ENCODE data around the gene LRRC75A. TPM values are rescaled to one million over a fixed set of nuclear protein-coding genes. Genes with fewer than 3 reads are reported as not detected.
A peak's percentile ranks its signal among the peaks of the same experiment; 100 is the strongest.

Gene LRRC75A
- total RNA-seq, 1 experiment from 2014 or later, result 1.2 TPM

DNA sequence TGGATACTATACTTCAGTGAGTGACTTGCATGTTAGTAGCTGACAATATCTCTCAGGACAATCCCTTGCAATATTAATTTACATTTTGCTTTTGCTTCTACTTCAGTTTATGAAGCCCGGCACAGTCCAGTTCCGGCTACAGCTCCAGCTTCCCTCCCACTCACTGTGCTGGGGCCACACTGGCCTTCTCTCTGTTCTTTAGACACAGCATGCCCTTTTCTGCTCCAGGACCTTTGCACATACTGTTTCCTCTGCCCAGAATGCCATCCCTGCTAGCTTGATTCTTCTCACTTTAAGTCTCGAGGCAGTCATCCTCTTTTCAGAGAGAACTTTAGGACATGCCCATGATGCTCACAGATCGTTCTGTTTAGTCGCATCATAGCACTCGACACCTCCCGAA lies 25.5 kb upstream of the LRRC75A start:
- no TSS peak for BruUV-seq (replicated peaks)
- intact Hi-C loops (cut with micrococcal nuclease; ENCODE audit: unreplicated experiment), result no loop called here
- Histone ChIP-seq H3K36me3 (ENCODE audit: control insufficient read depth, insufficient read depth, low read length) (no peaks in the 10 kb centered on the region), H3K27me3 (ENCODE audit: control insufficient read depth, insufficient read depth, low read length) (no peaks in the 10 kb centered on the region), H3K4me1 (ENCODE audit: control insufficient read depth, insufficient read depth, low read length) (no peaks in the 10 kb centered on the region; the same call in 1 of the 2 replicates), H3K9me3 (ENCODE audit: control insufficient read depth, insufficient read depth, low read depth, low read length) (no peaks in the 10 kb centered on the region), H3K27ac (ENCODE audit: low read length) (no peak overlapping the region), H3K4me3 (ENCODE audit: low read depth in 2 of 2, low read length in 2 of 2) (no peak overlapping the region)
- in situ Hi-C loops (cut with HindIII; ENCODE audit: low pct_unique_long_range_greater_than_20kb, low sequenced_read_pairs), result no loop called here
- no peak for TF ChIP-seq SIN3A (IDR thresholded peaks at IDR 0.05; ENCODE audit: borderline replicate concordance, insufficient read depth, low read depth, low read length)
- TF ChIP-seq, protein P1, sequence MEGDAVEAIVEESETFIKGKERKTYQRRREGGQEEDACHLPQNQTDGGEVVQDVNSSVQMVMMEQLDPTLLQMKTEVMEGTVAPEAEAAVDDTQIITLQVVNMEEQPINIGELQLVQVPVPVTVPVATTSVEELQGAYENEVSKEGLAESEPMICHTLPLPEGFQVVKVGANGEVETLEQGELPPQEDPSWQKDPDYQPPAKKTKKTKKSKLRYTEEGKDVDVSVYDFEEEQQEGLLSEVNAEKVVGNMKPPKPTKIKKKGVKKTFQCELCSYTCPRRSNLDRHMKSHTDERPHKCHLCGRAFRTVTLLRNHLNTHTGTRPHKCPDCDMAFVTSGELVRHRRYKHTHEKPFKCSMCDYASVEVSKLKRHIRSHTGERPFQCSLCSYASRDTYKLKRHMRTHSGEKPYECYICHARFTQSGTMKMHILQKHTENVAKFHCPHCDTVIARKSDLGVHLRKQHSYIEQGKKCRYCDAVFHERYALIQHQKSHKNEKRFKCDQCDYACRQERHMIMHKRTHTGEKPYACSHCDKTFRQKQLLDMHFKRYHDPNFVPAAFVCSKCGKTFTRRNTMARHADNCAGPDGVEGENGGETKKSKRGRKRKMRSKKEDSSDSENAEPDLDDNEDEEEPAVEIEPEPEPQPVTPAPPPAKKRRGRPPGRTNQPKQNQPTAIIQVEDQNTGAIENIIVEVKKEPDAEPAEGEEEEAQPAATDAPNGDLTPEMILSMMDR (IDR thresholded peaks at IDR 0.05), result no peak
- no peak for TF ChIP-seq TCF7L2 (IDR thresholded peaks at IDR 0.05; ENCODE audit: low read depth, low read length)
- TF ChIP-seq, protein P2, sequence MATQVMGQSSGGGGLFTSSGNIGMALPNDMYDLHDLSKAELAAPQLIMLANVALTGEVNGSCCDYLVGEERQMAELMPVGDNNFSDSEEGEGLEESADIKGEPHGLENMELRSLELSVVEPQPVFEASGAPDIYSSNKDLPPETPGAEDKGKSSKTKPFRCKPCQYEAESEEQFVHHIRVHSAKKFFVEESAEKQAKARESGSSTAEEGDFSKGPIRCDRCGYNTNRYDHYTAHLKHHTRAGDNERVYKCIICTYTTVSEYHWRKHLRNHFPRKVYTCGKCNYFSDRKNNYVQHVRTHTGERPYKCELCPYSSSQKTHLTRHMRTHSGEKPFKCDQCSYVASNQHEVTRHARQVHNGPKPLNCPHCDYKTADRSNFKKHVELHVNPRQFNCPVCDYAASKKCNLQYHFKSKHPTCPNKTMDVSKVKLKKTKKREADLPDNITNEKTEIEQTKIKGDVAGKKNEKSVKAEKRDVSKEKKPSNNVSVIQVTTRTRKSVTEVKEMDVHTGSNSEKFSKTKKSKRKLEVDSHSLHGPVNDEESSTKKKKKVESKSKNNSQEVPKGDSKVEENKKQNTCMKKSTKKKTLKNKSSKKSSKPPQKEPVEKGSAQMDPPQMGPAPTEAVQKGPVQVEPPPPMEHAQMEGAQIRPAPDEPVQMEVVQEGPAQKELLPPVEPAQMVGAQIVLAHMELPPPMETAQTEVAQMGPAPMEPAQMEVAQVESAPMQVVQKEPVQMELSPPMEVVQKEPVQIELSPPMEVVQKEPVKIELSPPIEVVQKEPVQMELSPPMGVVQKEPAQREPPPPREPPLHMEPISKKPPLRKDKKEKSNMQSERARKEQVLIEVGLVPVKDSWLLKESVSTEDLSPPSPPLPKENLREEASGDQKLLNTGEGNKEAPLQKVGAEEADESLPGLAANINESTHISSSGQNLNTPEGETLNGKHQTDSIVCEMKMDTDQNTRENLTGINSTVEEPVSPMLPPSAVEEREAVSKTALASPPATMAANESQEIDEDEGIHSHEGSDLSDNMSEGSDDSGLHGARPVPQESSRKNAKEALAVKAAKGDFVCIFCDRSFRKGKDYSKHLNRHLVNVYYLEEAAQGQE (IDR thresholded peaks at IDR 0.05; ENCODE audit: insufficient read depth in 1 of 2, low read depth in 2 of 2, low read length in 1 of 2), result no peak
- TF ChIP-seq POLR2AphosphoS5 (IDR thresholded peaks at IDR 0.05; ENCODE audit: low read depth, low read length), result no peak
- CTCF ChIA-PET, result no interaction called here
- ATAC-seq (no peak), DNase-seq (ENCODE audit: low read depth, low spot score) (no peak)
- POLR2A ChIA-PET, result no interaction called here

DNA sequence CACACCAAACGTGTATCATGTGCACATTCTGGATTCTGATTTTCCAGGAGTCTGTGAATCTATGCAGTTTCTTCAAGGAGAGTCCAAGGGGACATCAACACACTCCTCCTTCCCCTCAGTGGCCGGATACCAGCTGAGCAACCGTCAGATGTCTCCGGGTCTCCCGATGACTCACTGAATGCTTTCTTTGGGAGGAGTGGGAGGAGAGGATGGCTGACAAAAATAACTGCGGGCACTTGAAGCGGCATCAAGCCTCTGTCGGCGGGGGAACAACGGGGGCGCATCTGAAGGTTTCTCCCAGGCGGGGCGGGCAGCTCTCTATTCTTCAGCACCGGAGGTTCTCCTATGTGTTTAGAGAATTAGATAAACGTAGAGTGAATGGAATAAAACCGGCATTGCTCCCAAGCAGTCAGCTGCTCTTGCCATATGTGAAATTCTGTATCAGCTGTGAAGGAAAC lies 24.6 kb upstream of the LRRC75A start:
- intact Hi-C loops (cut with micrococcal nuclease; ENCODE audit: unreplicated experiment), result no loop called here
- H3K4me3 ChIP-seq (ENCODE audit: low read depth in 2 of 2, low read length in 2 of 2), result no peak overlapping the region; a peak in 1 of 4 replicates
- no peak for DNase-seq (ENCODE audit: low read depth, low spot score)
- TF ChIP-seq, protein P2 (IDR thresholded peaks at IDR 0.05; ENCODE audit: insufficient read depth in 1 of 2, low read depth in 2 of 2, low read length in 1 of 2), result no peak
- TF ChIP-seq SIN3A (IDR thresholded peaks at IDR 0.05; ENCODE audit: borderline replicate concordance, insufficient read depth, low read depth, low read length) (no peak), TCF7L2 (IDR thresholded peaks at IDR 0.05; ENCODE audit: low read depth, low read length) (no peak), POLR2AphosphoS5 (IDR thresholded peaks at IDR 0.05; ENCODE audit: low read depth, low read length) (no peak)
- TF ChIP-seq, protein P1 (IDR thresholded peaks at IDR 0.05), result no peak
- H3K27me3 ChIP-seq (ENCODE audit: control insufficient read depth, insufficient read depth, low read length), result no peaks in the 10 kb centered on the region
- POLR2A ChIA-PET, result interaction anchor here (0.5 kb wide), 1 partner anchor 149 kb away, joined by 6 read pairs; no protein-coding TSS in a partner anchor
- no peaks in the 10 kb centered on the region for H3K36me3 ChIP-seq (ENCODE audit: control insufficient read depth, insufficient read depth, low read length)
- in situ Hi-C loops (cut with HindIII; ENCODE audit: low pct_unique_long_range_greater_than_20kb, low sequenced_read_pairs), result no loop called here
- CTCF ChIA-PET, result no interaction called here
- H3K27ac ChIP-seq (ENCODE audit: low read length), result no peak overlapping the region
- peak; percentile 57; the same call in 1 of the 2 replicates for ATAC-seq
- H3K9me3 ChIP-seq (ENCODE audit: control insufficient read depth, insufficient read depth, low read depth, low read length), result no peaks in the 10 kb centered on the region
- no TSS peak for BruUV-seq (replicated peaks)
- no peaks in the 10 kb centered on the region; the same call in 1 of the 2 replicates for H3K4me1 ChIP-seq (ENCODE audit: control insufficient read depth, insufficient read depth, low read length)

Measured in Panc1 (cell line).